CD4-positive, alpha-beta T cell treated with Interleukin-12 subunit alpha and Interleukin-12 subunit beta, for 1 hour (primary cell): ENCODE data around the gene KCNAB1.

Experiments
- DNase-seq: peaks from one replicate; pipeline ENCODE4 v3.0.0-alpha.2; 2020

KCNAB1 gene

GRCh38 chr3:156513619-156514018 is 393.2 kb downstream of the KCNAB1 start:
- DNase-seq: no peak

DNA sequence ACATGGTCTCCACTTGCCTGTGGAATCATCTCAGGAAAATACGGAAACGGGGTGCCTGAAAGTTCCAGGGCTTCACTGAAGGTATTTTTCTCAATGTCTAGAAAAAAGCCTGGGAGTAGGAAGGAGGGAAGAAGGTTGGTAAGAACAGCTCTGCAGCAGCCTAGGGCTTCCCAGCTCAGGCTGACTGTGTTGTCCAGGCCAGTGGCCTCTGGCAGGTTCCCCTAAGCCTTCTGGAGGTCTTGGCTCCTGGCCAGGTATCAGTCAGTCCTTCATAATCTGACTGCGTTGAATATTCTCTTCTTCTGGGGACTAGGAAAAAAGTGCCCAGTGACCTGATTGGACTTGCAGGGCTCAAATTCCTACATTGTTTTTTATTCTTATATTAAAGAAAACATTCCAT is 395.9 kb downstream of the KCNAB1 start:
- no peak for DNase-seq

DNA sequence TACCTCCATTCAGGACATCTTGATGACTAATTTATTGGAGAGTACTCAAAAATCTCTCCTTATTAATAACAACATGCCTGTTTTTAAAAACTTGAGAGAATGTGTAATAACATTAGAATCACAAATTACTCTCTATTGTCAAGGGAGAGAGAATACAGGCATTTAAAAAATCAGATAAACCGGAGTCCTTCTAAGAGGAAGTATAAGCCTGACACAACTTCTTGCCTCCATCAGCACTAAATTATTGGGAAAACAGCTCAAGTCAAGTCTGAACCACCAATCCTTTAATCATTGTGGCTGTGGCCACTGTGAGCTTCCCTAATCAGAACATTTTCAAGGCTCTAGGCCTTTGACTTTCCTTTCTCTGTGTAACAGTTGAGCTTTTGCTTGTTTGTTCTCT is 396.6 kb downstream of the KCNAB1 start:
- no peak for DNase-seq

DNA sequence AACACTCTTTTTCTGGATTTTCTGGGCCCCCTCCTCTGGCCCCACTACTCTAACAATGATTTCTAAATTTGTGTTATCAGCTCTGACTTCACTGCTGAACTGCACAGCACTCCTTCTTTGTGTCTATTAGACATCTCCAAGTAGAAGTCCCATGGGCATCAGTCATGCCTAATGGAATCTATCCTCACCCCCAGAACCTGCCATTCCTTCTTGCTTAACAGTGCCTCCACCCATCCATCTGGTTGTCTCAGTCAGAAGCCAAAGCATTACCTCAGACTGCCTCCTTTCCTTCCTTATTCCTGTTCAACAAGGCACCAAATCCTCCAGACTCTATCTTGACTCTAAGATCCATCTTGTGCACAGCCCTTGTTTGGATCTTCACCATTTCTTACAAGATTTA is 398.3 kb downstream of the KCNAB1 start:
- no peak for DNase-seq

DNA sequence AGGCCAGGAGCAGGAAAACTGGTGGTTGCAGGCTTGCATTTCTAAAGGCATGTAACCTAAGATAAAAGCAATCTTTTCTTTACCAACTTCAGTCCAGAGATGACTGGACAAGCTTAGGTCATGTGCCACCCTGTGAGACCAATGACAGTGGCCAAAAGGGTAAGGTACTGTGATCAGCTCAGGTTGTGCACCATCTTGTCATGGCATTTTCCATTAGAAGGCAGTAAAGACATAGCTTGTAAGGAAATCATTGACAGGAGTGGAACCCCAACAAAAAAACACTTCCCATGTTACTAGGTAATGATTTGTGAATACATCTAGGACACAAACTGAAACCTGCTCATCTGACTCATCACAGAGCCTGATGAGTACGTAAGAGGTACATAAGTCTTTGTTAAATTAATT is 399.4 kb downstream of the KCNAB1 start:
- no peak for DNase-seq

DNA sequence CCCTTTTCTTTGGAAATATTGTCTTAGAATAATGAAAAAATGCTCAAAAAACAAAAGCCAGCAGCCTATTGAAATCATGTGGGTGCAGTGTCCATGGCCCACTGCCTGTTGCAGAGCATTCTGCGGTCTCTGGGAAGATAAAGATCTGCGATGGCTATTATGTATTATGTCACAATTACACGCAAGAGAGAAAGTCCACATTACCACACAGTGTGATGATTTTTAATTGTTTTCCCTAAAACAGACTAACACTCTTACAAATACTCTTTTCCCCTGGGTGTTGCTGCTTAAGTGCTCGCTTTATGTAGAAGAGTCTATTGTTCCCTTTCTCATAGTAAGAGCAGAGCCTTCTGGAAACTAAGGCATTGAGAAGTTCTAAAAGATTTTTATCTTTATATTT is 402.3 kb downstream of the KCNAB1 start:
- no peak for DNase-seq

GRCh38 chr3:156525808-156526207 is 405.4 kb downstream of the KCNAB1 start:
- no peak for DNase-seq

DNA sequence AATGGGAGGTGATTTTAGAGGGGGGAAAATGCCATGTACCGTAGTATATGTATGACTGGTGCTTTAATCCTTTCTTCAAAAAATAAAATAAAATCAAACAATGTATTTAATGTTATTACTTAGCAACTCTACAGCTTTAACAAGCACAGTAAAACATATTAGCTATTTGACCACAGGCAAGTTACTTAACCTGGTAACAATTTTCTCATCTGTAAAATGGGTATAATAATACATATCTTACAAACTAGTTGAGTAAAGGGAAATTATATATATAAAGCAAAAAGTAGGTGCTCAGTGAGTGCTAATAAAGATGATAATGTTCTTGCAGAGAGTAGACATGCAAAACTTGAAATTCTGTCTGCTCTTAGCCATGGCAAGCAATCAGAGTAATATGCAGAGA is 406.7 kb downstream of the KCNAB1 start:
- no peak for DNase-seq

DNA sequence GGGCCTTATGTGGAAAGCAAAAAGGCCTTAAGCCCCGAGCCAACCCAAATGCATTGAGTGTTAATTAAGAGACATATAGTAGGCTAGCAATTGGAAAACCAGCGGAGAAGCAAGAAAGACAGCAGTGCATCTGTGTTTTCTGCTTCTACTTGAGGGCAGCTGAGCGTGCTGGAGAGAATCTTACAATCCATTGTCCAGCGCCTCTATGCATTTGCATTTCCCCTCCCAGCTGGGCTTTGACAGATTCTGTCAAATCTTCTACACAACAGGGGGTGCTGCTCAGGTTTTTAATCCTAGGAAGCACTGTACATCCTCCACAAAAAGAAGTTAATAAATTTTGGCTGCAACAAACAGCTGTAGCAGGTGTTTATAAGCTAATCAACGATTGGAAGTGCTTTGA is 410.6 kb downstream of the KCNAB1 start:
- no peak for DNase-seq

DNA sequence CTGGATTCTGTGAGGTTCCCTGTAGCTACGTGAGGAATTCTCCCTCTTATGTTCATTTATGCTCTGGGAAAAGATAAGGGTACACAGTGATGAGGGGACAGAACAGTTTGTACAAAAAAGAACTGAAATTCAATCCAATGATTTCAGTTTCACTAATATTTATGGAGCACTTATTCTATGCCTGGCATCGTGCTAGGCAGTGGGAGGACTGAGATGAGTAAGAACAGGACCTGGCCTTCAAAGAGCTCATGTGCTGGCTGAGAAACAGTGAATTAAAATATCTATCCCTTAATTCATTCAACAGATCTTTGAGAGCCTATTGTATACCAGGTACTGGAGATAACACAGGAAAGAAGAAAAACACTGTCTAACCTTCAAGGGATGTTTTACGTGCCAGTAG is 412.4 kb downstream of the KCNAB1 start:
- DNase-seq: no peak

- no peak for DNase-seq
These were observed 412.8 kb downstream of the KCNAB1 start for GRCh38 chr3:156533205-156533604.

DNA sequence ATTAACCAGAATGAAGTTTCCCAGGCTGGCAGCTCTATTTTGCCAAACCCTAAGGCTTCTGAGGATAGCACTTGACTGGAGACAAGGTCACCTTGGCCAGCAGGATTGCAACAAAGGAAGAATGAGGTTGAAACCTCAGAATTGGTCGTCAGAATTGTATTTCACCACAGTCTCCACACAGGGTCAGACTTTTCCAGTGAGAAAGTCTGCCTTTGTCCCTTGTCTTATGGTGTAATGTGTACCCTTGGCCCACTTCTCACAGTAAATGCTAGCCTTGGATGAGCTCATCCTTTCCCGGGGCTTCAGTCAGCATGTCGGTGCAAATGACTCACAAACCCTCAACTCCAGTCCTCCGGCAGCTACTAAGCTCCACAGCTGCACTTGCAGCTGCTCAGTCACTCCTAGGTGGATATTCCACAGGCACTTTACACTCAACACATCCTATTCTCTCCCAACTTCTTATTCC is 414.8 kb downstream of the KCNAB1 start:
- DNase-seq: no peak

DNA sequence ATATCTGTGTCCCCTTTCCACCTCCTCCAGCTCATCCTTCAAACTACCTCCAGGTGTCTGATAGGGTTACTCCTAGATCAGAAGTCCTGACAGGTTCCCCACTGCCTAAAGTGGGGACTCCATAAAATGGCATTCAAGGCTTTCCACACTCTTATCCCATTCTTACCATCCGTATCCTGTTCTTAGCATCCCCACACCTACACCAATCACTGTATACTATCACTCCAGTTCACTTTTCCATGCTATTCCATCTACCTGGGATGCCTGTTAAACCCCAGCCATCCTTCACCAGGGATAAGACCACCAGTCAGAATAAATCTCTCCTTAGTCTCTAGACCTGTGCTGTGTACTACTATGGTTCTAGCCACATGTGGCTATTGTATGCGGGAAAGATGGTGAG is 415.4 kb downstream of the KCNAB1 start:
- DNase-seq: no peak

DNA sequence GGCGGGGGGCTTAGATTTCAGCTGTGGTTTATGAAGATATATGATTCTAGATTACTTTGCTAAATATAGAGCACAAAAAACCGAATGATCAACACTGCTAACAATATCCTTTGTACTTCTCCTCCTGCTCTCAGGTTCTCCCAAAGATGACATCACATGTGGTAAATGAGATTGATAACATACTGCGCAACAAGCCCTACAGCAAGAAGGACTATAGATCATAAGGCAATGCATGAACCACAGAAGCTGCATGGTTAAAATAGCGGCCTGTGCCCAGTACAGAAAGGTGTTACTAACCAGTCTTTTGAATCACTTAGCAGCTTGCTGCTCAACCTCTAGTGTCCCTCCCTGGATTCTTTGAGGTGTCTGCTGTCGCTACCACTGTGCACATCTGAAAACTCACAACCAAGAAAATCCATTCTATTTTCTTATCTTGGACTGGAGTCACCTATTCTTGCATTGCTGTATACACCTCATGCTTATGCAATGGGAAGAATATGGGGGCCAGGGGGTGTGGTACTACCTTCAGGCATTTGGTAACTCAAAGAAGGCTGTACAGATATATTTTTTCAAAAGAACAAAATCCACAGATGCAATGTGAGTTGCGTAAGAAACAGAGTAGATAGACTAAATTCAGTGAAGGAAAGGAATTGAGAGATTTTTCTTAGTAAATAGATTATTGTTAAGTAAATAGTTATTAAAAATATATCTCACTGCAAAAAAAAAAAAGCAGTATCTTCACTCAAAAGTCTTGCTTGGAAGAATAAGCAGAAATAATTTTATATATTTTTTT is 416.3 kb downstream of the KCNAB1 start:
- no peak for DNase-seq

GRCh38 chr3:156539051-156539450 is 418.7 kb downstream of the KCNAB1 start:
- no peak for DNase-seq

DNA sequence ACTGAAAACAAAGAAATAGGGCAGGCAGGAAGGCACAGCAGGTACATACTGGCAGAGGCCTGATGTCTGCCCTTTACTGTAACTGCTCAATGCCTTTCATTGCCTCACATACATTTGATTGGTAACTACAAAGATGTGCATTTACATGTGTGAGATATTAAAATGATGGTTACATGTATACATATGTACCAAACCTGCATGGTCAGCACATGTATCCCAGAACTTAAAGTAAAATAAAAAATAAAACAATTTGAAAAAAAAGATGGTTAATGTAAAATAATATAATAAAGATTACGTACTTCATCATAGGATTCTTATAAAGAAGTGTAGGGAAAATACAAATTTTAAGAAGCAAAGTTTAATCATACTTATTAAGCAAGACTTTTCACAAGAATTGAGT is 419.4 kb downstream of the KCNAB1 start:
- DNase-seq: no peak

GRCh38 chr3:156542101-156543042 is 422.0 kb downstream of the KCNAB1 start:
- DNase-seq: no peak

DNA sequence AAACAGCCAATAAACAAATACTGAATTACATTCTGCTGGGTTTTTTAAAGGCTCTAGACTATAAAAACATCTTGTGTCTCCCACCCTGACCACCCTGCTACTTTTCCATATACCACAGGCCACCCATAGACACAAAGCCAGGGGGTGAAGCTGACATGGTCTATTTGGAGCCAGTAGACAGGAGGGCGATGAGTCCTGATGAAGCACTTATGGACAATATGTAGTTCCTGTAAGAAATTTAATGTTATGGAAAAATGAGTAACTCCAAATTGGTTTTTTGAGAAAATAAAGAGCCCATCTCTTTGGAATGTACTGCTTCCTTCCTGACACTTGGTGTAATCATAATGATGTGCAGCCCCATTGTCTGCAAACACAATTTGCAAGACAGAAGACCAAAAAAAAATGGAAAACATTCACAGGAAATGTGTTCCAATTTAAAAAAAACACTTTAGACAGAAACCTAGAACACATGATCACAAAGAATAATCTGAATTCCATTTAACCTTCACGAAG is 422.7 kb downstream of the KCNAB1 start:
- no peak for DNase-seq

- DNase-seq: no peak
These were observed 427.3 kb downstream of the KCNAB1 start for GRCh38 chr3:156547637-156548036.

GRCh38 chr3:156548041-156548687 is 427.8 kb downstream of the KCNAB1 start:
- no peak for DNase-seq

DNA sequence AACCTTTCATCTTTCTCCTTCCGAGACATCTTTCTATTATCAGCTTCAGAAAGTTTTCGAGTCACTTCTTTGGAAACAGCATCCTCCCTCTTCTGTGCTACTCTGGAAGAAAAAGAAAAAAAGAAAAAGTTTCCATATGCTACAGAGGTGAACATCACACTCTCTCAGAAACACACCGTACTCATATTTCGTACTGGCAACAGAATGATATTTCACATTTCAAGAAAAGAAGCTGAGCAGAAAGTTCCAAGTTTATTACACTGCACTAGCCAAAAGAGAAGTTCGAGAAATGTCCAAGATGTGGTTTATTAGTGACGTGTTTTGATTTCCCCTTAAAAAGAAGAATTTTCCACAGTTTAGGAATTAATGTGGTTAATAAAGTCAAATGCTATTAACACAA is 428.5 kb downstream of the KCNAB1 start:
- DNase-seq: no peak

GRCh38 chr3:156551261-156551660 is 430.9 kb downstream of the KCNAB1 start:
- DNase-seq: no peak

- DNase-seq: no peak
These were observed 431.4 kb downstream of the KCNAB1 start for GRCh38 chr3:156551746-156552145.
